ENCODE data around the gene CIAO3.

Gene CIAO3

DNA sequence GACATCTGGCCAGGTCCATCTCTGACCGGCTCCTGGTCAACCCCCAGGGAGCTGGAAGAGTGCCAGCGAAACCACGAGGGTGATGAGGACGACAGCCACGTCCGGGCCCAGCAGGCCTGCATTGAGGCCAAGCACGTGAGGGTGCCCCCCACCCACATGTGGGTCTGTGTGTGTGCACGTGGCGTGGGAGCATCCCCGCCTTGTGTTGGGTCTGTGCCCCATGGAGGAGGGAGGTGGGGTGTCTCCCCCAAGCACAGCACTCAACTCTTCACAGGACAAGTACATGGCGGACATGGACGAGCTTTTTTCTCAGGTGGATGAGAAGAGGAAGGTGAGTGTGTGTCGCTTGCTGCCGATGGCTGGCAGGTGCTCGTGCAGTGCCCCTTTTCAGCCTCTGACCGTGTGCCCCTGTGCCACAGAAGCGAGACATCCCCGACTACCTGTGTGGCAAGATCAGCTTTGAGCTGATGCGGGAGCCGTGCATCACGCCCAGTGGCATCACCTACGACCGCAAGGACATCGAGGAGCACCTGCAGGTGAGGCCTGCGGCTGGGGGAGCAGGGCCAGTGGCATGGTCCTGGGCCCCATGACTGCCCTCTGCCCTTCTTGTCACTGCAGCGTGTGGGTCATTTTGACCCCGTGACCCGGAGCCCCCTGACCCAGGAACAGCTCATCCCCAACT lies 58.9 kb downstream of the CIAO3 start:
- DNase-seq (ENCODE audit: low read depth) = no peak
- TF ChIP-seq, protein P1, sequence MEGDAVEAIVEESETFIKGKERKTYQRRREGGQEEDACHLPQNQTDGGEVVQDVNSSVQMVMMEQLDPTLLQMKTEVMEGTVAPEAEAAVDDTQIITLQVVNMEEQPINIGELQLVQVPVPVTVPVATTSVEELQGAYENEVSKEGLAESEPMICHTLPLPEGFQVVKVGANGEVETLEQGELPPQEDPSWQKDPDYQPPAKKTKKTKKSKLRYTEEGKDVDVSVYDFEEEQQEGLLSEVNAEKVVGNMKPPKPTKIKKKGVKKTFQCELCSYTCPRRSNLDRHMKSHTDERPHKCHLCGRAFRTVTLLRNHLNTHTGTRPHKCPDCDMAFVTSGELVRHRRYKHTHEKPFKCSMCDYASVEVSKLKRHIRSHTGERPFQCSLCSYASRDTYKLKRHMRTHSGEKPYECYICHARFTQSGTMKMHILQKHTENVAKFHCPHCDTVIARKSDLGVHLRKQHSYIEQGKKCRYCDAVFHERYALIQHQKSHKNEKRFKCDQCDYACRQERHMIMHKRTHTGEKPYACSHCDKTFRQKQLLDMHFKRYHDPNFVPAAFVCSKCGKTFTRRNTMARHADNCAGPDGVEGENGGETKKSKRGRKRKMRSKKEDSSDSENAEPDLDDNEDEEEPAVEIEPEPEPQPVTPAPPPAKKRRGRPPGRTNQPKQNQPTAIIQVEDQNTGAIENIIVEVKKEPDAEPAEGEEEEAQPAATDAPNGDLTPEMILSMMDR (IDR thresholded peaks at IDR 0.05; ENCODE audit: low read depth, low read length, missing control alignments) = no peak
- H3K4me3 ChIP-seq (ENCODE audit: low read depth, low read length) = peak overlapping the region; percentile 73; the same call in 1 of the 2 replicates

DNA sequence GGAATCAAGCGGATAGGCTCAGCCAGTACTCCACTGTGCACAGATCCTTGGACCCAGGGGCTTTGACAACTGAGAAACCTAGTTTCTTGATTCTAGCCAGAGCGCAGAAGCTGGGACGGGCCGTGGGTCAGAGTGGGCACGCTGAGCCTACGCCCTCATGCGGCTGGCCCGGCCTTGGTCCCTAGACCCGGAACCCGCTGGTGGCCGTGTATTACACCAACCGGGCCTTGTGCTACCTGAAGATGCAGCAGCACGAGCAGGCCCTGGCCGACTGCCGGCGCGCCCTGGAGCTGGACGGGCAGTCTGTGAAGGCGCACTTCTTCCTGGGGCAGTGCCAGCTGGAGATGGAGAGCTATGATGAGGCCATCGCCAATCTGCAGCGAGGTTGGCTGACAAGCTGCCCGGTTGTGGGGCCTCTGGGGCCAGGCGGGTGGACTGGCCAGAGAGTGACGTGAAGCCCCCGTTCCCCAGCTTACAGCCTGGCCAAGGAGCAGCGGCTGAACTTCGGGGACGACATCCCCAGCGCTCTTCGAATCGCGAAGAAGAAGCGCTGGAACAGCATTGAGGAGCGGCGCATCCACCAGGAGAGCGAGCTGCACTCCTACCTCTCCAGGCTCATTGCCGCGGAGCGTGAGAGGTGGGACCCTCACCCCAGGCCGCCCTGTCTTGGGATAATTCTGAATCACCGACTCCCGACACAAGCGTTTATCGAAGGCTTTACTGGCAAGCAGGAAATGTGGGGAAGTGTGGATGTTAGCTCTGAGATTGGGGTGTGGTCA lies 59.6 kb downstream of the CIAO3 start:
- TF ChIP-seq, protein P1 (IDR thresholded peaks at IDR 0.05; ENCODE audit: low read depth, low read length, missing control alignments) = no peak
- no peak for DNase-seq (ENCODE audit: low read depth)
- peak overlapping the region; percentile 73 for H3K4me3 ChIP-seq (ENCODE audit: low read depth, low read length)

DNA sequence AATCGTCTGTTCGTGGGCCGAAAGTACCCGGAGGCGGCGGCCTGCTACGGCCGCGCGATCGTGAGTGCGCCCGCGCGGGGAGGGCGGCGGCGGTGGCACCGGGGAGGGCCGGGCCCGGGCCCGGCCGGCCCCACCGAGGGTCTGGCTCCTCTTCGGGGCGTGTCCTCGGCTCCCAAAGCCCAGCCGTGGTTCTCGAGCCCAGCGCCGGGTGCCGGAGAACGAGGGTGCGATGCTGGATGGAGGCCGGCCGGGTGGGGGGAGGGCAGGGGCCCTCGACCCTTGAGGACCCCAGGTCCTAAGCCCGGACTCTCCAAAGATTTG lies 60.2 kb downstream of the CIAO3 start:
- TF ChIP-seq, protein P1 (IDR thresholded peaks at IDR 0.05; ENCODE audit: low read depth, low read length, missing control alignments) = no peak
- peak overlapping the region; percentile 73 for H3K4me3 ChIP-seq (ENCODE audit: low read depth, low read length)
- DNase-seq (ENCODE audit: low read depth) = no peak

DNA sequence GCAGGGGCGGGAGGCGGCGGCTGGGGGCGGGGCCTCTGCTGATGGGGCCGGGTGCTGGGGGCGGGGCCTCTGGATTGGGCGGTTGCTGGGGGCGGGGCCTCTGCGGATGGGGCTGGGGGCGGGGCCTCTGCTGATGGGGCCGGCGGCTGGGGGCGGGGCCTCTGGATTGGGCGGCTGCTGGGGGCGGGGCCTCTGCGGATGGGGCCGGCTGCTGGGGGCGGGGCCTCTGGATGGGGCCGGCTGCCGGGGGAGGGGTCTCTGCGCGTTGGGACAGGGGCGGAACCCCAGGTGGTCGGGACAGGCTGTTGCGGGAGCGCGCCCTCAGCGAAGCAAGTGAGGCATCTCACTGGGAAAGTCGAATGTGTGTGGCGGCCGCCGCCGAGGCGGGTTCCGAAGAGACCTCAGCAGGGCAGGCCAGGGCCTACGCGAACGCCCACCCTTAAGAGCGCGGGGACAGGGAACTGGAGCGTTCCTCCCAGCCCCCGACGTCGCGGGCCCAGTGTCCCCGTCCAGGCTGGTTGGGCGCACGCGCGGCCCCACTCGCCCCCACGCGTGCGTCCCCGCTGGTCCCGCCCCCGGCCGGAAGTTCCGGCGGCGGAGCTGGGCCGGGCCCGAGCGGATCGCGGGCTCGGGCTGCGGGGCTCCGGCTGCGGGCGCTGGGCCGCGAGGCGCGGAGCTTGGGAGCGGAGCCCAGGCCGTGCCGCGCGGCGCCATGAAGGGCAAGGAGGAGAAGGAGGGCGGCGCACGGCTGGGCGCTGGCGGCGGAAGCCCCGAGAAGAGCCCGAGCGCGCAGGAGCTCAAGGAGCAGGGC lies 60.8 kb downstream of the CIAO3 start, which contains the start of gene STUB1:
Gene STUB1, plus strand, starts transcription at position 597 of the 811 bp plus-strand sequence. Its CDS starts 116 bp downstream, at position 713.
- TF ChIP-seq, protein P1 (IDR thresholded peaks at IDR 0.05; ENCODE audit: low read depth, low read length, missing control alignments) = no peak
- H3K4me3 ChIP-seq (ENCODE audit: low read depth, low read length) = peak within 1 kb of the TSS; percentile 73
- peak; percentile 34 for DNase-seq (ENCODE audit: low read depth)
